Measurements from ENCODE around the gene PLLP. TPM values are rescaled to one million over a fixed set of nuclear protein-coding genes. Genes with fewer than 3 reads are reported as not detected.

Gene PLLP
- polyA plus RNA-seq, 1 donor (not counting 4 experiments of a cell fraction or from before 2014, with no cell fraction given), result 8.7 TPM

- H3K4me2 ChIP-seq (ENCODE audit: control insufficient read depth, extremely low read depth, insufficient read depth, low read depth, low read length), result peak overlapping the region; percentile 45
- no peak for DNase-seq (ENCODE audit: low read depth, low spot score)
These were observed 71.0 kb downstream of the PLLP start for GRCh38 chr16:57213462-57213861.

GRCh38 chr16:57209780-57210179 is 74.7 kb downstream of the PLLP start:
- Histone ChIP-seq H3K4me2 (ENCODE audit: control insufficient read depth, extremely low read depth, insufficient read depth, low read depth, low read length) (no peak overlapping the region), H2AFZ (ENCODE audit: control insufficient read depth, low read length) (no peak overlapping the region), H3K4me3 (ENCODE audit: control insufficient read depth in 2 of 3, extremely low read depth in 1 of 3, insufficient read depth in 2 of 3, low read depth in 1 of 3, low read length in 3 of 3) (no peak overlapping the region), H3K27me3 (ENCODE audit: control insufficient read depth, extremely low read depth, insufficient read depth, low read length) (no peaks in the 10 kb centered on the region), H3K4me1 (ENCODE audit: control insufficient read depth, extremely low read depth, insufficient read depth, low read length) (peaks cover 17% of the 10 kb centered on the region), H3K9me1 (ENCODE audit: control insufficient read depth, extremely low read depth, insufficient read depth, low read length) (no peaks in the 10 kb centered on the region), H3K79me2 (ENCODE audit: control insufficient read depth, insufficient read depth, low read length) (peaks cover 2% of the 10 kb centered on the region), H3K36me3 (ENCODE audit: control insufficient read depth in 2 of 2, extremely low read depth in 1 of 2, insufficient read depth in 2 of 2, low read length in 2 of 2) (peaks cover 11 to 24% of the 10 kb centered on the region in 2 experiments), H4K20me1 (ENCODE audit: control insufficient read depth, extremely low read depth, insufficient read depth, low read length) (no peaks in the 10 kb centered on the region), H3K9ac (ENCODE audit: control insufficient read depth, extremely low read depth, insufficient read depth, low read length) (no peak overlapping the region), H3K9me3 (ENCODE audit: control insufficient read depth, low read depth, low read length) (no peaks in the 10 kb centered on the region), H3K27ac (ENCODE audit: control insufficient read depth, insufficient read depth, low read length) (no peak overlapping the region)
- FAIRE-seq (no peak), DNase-seq (ENCODE audit: low read depth, low spot score) (no peak)
- no peak for TF ChIP-seq EZH2 (IDR thresholded peaks at IDR 0.05; ENCODE audit: low read length)
- no peak for TF ChIP-seq CTCF (optimal IDR thresholded peaks at IDR 0.05 in 1 of 3, IDR thresholded peaks at IDR 0.05 in 1 of 3, conservative IDR thresholded peaks at IDR 0.05 in 1 of 3; ENCODE audit: extremely low read depth in 1 of 3, insufficient read depth in 2 of 3, low read length in 3 of 3)
- dilution Hi-C loops (cut with MboI; ENCODE audit: extremely low pct_ligation_motif_present, low sequenced_read_pairs), result no loop called here

More at GRCh38 chr16:57213462-57213861, 71.0 kb downstream of the PLLP start:
- H3K27me3 ChIP-seq (ENCODE audit: control insufficient read depth, extremely low read depth, insufficient read depth, low read length), result no peaks in the 10 kb centered on the region
- H4K20me1 ChIP-seq (ENCODE audit: control insufficient read depth, extremely low read depth, insufficient read depth, low read length), result no peaks in the 10 kb centered on the region
- TF ChIP-seq EZH2 (IDR thresholded peaks at IDR 0.05; ENCODE audit: low read length) (no peak), CTCF (optimal IDR thresholded peaks at IDR 0.05 in 1 of 3, IDR thresholded peaks at IDR 0.05 in 1 of 3, conservative IDR thresholded peaks at IDR 0.05 in 1 of 3; ENCODE audit: extremely low read depth in 1 of 3, insufficient read depth in 2 of 3, low read length in 3 of 3) (no peak)
- H3K4me3 ChIP-seq (ENCODE audit: control insufficient read depth in 2 of 3, extremely low read depth in 1 of 3, insufficient read depth in 2 of 3, low read depth in 1 of 3, low read length in 3 of 3), result no peak overlapping the region
- H3K9ac ChIP-seq (ENCODE audit: control insufficient read depth, extremely low read depth, insufficient read depth, low read length), result peak overlapping the region; percentile 24
- H3K79me2 ChIP-seq (ENCODE audit: control insufficient read depth, insufficient read depth, low read length), result no peaks in the 10 kb centered on the region
- dilution Hi-C loops (cut with MboI; ENCODE audit: extremely low pct_ligation_motif_present, low sequenced_read_pairs), result no loop called here
- peaks cover 20% of the 10 kb centered on the region for H3K9me3 ChIP-seq (ENCODE audit: control insufficient read depth, low read depth, low read length)
- no peak overlapping the region for H2AFZ ChIP-seq (ENCODE audit: control insufficient read depth, low read length)
- FAIRE-seq, result peak; percentile 84
- H3K36me3 ChIP-seq (ENCODE audit: control insufficient read depth in 2 of 2, extremely low read depth in 1 of 2, insufficient read depth in 2 of 2, low read length in 2 of 2), result peaks cover 25 to 36% of the 10 kb centered on the region in 2 experiments
- peaks cover 17% of the 10 kb centered on the region for H3K4me1 ChIP-seq (ENCODE audit: control insufficient read depth, extremely low read depth, insufficient read depth, low read length)
- H3K27ac ChIP-seq (ENCODE audit: control insufficient read depth, insufficient read depth, low read length), result peak overlapping the region; percentile 70
- H3K9me1 ChIP-seq (ENCODE audit: control insufficient read depth, extremely low read depth, insufficient read depth, low read length), result no peaks in the 10 kb centered on the region
